Left lung (tissue), 14 donors: ENCODE results near the gene TRAF3IP3. TPM values are rescaled to one million over a fixed set of nuclear protein-coding genes. Genes with fewer than 3 reads are reported as not detected.

Experiments
- ATAC-seq: fragments of 200-7000 bp; cut with Tn5 transposase; one replicate; pipeline ENCODE4 v1.9.1; 2020; ENCODE audit warnings: moderate library complexity
- DNase-seq, 4 donors: peaks; one replicate each; pipeline ENCODE4 v3.0.0-alpha.2; 2013 to 2020
- H3K27ac ChIP-seq, 2 donors: fragments of 200-600 bp; sonication (generic) in 1 of 2; one replicate each; pipeline versions ENCODE4 v1.5.0 to v1.8.0; 2020 to 2021
- H3K27me3 ChIP-seq, 2 donors: fragments of 200-600 bp; sonication (generic) in 1 of 2; one replicate each; pipeline versions ENCODE4 v1.5.0 to v1.8.0; 2020 to 2021
- H3K36me3 ChIP-seq, 2 donors: fragments of 200-600 bp; sonication (generic) in 1 of 2; one replicate each; pipeline versions ENCODE4 v1.5.0 to v1.8.0; 2020 to 2021
- H3K4me1 ChIP-seq, 2 donors: fragments of 200-600 bp; one replicate each; pipeline ENCODE4 v1.8.0; 2021
- H3K4me3 ChIP-seq, 2 donors: fragments of 200-600 bp; sonication (generic) in 1 of 2; one replicate each; pipeline versions ENCODE4 v1.5.0 to v1.8.0; 2020 to 2021; ENCODE audit warnings: mild to moderate bottlenecking in 1 of 2
- H3K9me3 ChIP-seq, 2 donors: fragments of 200-600 bp; sonication (generic) in 1 of 2; one replicate each; pipeline versions ENCODE4 v1.5.0 to v1.8.0; 2020 to 2021
- intact Hi-C, 2 donors: fragments of 100-400 bp; cut with DNase I; formaldehyde crosslinking; loops; one replicate each; pipeline versions ENCODE4 v1.11.2 to v1.14.2; 2022
- long read RNA-seq, 12 donors: library from polyadenylated mRNA in 2 of 12; unstranded in 2 of 12; transcript quantifications; one replicate each; pipeline ENCODE4 v2.0.0 and lab custom pipeline, GENCODE V29; 2019 to 2026
- polyA plus RNA-seq, 6 donors: library from polyadenylated mRNA; unstranded; fragments of 120-200 nt; gene quantifications; one replicate each; pipeline ENCODE4 v1.2.1, GENCODE V29; 2013; ENCODE audit not compliant: insufficient read length in 6 of 6
- total RNA-seq, 2 donors: library from RNA; stranded (reverse); fragmentation: NEBNext Ultra II Directional; extraction: Animal tissue kit (Norgen Biotek cat#: 25700); gene quantifications; one replicate each; pipeline ENCODE4 v1.2.1, GENCODE V29; 2021
- TF ChIP-seq, protein P1 (sequence below), 2 donors: fragments of 200-600 bp; sonication (generic) in 1 of 2; IDR thresholded peaks; one replicate each; pipeline versions ENCODE4 v1.5.0 to v1.8.0; 2021; ENCODE audit warnings: antibody characterized with exemption in 2 of 2
- donor health status: DM: no; HTN: yes; CAD: no.
- donor health status: DM: no; HTN: no; CAD: no.

Gene TRAF3IP3, protein sequence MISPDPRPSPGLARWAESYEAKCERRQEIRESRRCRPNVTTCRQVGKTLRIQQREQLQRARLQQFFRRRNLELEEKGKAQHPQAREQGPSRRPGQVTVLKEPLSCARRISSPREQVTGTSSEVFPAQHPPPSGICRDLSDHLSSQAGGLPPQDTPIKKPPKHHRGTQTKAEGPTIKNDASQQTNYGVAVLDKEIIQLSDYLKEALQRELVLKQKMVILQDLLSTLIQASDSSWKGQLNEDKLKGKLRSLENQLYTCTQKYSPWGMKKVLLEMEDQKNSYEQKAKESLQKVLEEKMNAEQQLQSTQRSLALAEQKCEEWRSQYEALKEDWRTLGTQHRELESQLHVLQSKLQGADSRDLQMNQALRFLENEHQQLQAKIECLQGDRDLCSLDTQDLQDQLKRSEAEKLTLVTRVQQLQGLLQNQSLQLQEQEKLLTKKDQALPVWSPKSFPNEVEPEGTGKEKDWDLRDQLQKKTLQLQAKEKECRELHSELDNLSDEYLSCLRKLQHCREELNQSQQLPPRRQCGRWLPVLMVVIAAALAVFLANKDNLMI
- total RNA-seq (10 to 100 TPM in 1 of 2 donors, 1 to 10 TPM in 1; 4.5 to 13.5 TPM), polyA plus RNA-seq (1 to 10 TPM; 2.2 to 3.4 (median 3.0) TPM)
- long read RNA-seq, donor 1, partial matches to known transcripts: 10 of 10 reads
- long read RNA-seq, donor 1, other reads (novel, unspliced or antisense): 0 of 10 reads
- long read RNA-seq, donor 2: 0 reads
- long read RNA-seq, donor 3: 0 reads
- long read RNA-seq, donor 4, partial matches to known transcripts: 0 of 1 reads
- long read RNA-seq, donor 4, other reads (novel, unspliced or antisense): 1 of 1 reads
- long read RNA-seq, donor 5, partial matches to known transcripts: 9 of 9 reads
- long read RNA-seq, donor 5, other reads (novel, unspliced or antisense): 0 of 9 reads
- long read RNA-seq, donor 6, partial matches to known transcripts: 0 of 2 reads
- long read RNA-seq, donor 6, other reads (novel, unspliced or antisense): 0 of 2 reads
- long read RNA-seq, donor 7: 0 reads
- long read RNA-seq, donor 8, partial matches to known transcripts: 8 of 9 reads
- long read RNA-seq, donor 8, other reads (novel, unspliced or antisense): 0 of 9 reads
- long read RNA-seq, donor 9: 0 reads
- long read RNA-seq, donor 10, partial matches to known transcripts: 2 of 6 reads
- long read RNA-seq, donor 10, other reads (novel, unspliced or antisense): 2 of 6 reads
- long read RNA-seq, donor 11, partial matches to known transcripts: 9 of 9 reads
- long read RNA-seq, donor 11, other reads (novel, unspliced or antisense): 0 of 9 reads
- long read RNA-seq, donor 12: 0 reads

DNA sequence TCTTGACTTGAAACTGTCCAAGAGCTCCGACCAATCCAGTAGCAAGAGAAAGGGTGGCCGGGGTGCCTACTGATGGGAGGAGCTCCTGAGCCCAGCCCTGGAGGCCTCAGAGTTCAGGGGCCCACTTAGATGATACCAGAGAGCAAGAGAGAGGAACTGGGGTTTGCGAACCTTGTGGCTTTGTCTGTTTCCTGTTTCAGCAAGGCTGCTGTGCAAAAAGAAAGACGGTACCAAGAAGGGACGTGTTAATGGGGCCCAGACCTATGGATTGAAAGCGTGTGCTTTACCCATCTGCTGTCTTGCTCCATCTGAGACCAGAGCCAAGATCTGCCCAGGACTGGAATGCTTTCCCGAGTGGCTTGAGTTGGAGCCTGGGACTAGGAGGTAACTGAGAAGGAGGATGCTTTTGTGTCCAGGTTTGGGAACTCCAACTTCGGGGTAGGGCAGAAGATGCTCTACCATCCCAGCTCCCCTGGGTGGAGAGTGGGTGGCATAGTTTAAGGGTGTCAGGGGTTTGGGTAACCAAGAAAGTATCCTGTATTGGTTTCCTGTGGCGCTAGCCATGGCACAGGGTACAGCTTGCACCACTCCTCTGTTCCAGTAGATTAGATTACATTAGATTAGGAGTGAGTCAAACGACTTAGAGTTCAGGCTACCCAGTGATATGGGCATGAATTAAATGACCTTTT, at the start of gene TRAF3IP3:
Gene TRAF3IP3 (plus strand): TSS at position 128 of the 689 bp plus-strand sequence. CDS start 3,987 bp downstream, outside the sequence.
- Histone ChIP-seq H3K27ac (peak within 1 kb of the TSS; percentile 50 to 80), H3K9me3 (no peaks in the 10 kb centered on the region), H3K4me3 (peak within 1 kb of the TSS in 1 of 2 donors; percentile 30), H3K27me3 (no peaks in the 10 kb centered on the region), H3K4me1 (peaks cover 0 to 56% of the 10 kb centered on the region in 2 donors), H3K36me3 (peaks cover 0 to 7% of the 10 kb centered on the region in 2 donors)
- ATAC-seq (peak; percentile 83), DNase-seq (peak in 2 of 4 donors; percentile 66 to 81)
- intact Hi-C loops: no loop called here
- TF ChIP-seq, protein P1, sequence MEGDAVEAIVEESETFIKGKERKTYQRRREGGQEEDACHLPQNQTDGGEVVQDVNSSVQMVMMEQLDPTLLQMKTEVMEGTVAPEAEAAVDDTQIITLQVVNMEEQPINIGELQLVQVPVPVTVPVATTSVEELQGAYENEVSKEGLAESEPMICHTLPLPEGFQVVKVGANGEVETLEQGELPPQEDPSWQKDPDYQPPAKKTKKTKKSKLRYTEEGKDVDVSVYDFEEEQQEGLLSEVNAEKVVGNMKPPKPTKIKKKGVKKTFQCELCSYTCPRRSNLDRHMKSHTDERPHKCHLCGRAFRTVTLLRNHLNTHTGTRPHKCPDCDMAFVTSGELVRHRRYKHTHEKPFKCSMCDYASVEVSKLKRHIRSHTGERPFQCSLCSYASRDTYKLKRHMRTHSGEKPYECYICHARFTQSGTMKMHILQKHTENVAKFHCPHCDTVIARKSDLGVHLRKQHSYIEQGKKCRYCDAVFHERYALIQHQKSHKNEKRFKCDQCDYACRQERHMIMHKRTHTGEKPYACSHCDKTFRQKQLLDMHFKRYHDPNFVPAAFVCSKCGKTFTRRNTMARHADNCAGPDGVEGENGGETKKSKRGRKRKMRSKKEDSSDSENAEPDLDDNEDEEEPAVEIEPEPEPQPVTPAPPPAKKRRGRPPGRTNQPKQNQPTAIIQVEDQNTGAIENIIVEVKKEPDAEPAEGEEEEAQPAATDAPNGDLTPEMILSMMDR (IDR thresholded peaks at IDR 0.05): no peak

DNA sequence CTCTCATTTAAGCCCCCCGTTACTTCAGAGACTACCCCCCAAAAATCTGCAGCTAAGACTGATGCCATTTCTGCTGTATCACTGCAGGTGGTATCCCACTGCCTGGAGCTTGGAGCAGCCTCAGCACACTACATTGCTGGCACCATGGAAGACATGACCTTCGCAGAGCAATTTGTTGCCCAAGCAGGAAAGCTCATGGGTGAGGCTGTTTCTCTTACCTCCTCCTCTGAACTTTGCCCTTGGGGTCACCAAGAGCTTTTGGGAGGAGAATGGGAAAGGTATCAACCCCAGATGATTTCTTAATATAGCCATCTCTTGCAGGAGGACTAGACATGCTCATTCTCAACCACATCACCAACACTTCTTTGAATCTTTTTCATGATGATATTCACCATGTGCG, 49.2 kb upstream of the TRAF3IP3 start:
- no peak for ATAC-seq
- Histone ChIP-seq H3K27me3 (peaks cover 0 to 3% of the 10 kb centered on the region in 2 donors), H3K27ac (no peak overlapping the region), H3K4me3 (no peak overlapping the region), H3K4me1 (peaks cover 0 to 9% of the 10 kb centered on the region in 2 donors), H3K9me3 (no peaks in the 10 kb centered on the region), H3K36me3 (no peaks in the 10 kb centered on the region)
- DNase-seq: no peak
- intact Hi-C loops: no loop called here
- TF ChIP-seq, protein P1 (IDR thresholded peaks at IDR 0.05): no peak

DNA sequence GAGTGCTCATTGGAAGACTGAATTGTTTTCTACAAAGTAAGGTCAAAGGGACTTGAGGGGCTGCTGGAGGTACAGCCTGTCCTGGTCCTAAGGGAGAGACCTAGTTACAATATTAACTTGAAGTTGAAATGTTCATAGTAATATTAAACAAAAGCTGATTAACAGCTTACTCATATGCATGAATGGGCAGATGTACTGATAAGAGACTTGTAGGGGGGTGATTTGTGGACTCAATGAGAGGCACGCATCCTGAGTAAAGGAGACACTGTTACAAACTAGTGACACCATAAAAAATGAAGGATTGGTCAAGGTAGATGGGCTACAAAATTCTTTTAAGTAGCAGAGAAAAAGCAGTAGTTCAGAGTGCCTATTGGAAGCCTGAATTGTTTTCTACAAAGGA, 48.5 kb upstream of the TRAF3IP3 start:
- Histone ChIP-seq H3K4me3 (no peak overlapping the region), H3K4me1 (peaks cover 0 to 9% of the 10 kb centered on the region in 2 donors), H3K27me3 (peaks cover 0 to 3% of the 10 kb centered on the region in 2 donors), H3K36me3 (no peaks in the 10 kb centered on the region), H3K27ac (no peak overlapping the region), H3K9me3 (no peaks in the 10 kb centered on the region)
- ATAC-seq: no peak
- intact Hi-C loops: no loop called here
- DNase-seq: no peak
- TF ChIP-seq, protein P1 (IDR thresholded peaks at IDR 0.05): no peak

DNA sequence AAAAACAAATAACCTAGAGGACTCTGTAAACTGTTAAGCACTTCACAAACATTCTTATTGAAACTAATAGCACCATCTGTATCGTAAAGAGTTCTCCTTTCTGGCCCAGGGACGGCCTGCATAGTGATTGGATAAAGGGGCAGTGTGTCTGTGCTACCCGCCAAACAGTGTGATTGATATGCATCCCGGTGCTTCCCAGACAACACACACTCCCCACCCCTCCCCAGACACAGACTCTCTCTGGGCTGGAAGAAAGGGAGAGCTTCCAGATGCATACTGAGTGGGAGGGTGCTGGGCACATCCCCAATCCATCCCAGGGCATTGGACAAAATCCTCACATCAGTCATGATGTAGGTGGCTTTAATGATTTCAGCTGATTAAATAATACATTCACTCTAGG, 47.6 kb upstream of the TRAF3IP3 start:
- H3K27ac ChIP-seq: no peak overlapping the region
- TF ChIP-seq, protein P1 (IDR thresholded peaks at IDR 0.05): no peak
- H3K27me3 ChIP-seq: peaks cover 0 to 3% of the 10 kb centered on the region in 2 donors
- DNase-seq (no peak), ATAC-seq (no peak)
- H3K4me3 ChIP-seq: no peak overlapping the region
- H3K9me3 ChIP-seq: no peaks in the 10 kb centered on the region
- peaks cover 0 to 9% of the 10 kb centered on the region in 2 donors for H3K4me1 ChIP-seq
- H3K36me3 ChIP-seq: no peaks in the 10 kb centered on the region
- intact Hi-C loops: no loop called here
